Measurements from ENCODE around the gene MOV10L1.

- TF ChIP-seq CTCF (IDR thresholded peaks at IDR 0.05; ENCODE audit: low read depth, low read length), result peak; percentile 82
- no peak for TF ChIP-seq EZH2phosphoT487 (IDR thresholded peaks at IDR 0.05; ENCODE audit: low read depth)
These were observed 56.8 kb downstream of the MOV10L1 start for GRCh38 chr22:50146439-50147238.
